ENCODE results near the gene ZCCHC9. TPM values are rescaled to one million over a fixed set of nuclear protein-coding genes. Genes with fewer than 3 reads are reported as not detected.
"Not testable (repeated sequence)": the region's sequence is repeated elsewhere in the genome, so short reads cannot be mapped to it uniquely, and the experiment has no call there.

The ZCCHC9 gene
- total and polyA plus RNA-seq, 2 of the 4 experiments (the other 2 are of a cell fraction) = 20.4 to 24.6 TPM

DNA sequence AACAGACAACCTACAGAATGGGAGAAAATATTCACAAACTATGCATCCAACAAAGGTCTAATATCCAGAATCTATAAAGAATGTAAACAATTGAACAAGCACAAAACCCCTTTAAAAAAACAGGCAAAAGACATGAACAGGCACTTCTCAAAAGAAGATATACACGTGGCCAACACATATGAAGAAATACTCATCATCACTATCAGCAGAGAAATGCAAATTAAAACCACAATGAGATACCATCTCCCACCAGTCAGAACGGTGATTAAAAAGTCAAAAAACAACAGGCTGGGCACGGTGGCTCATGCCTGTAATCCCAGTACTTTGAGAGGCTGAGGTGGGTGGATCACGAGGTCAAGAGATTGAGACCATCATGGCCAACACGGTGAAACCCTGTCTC lies 7.4 kb upstream of the ZCCHC9 start:
- H2BK15ac ChIP-seq (ENCODE audit: low read depth, low read length); H2AK5ac ChIP-seq (ENCODE audit: low read depth, low read length); H3K4me3 ChIP-seq (ENCODE audit: insufficient read depth, low read depth, low read length); H2AK9ac ChIP-seq (replicated peaks; ENCODE audit: low read depth, low read length, poor library complexity); H2BK120ac ChIP-seq (ENCODE audit: low read depth, low read length); H4K91ac ChIP-seq (ENCODE audit: insufficient read depth, low read depth, low read length); H3K9me3 ChIP-seq (ENCODE audit: control insufficient read depth, insufficient read depth, low read length); POLR2A ChIA-PET (ENCODE audit: unreplicated experiment); ATAC-seq (ENCODE audit: low read depth); H4K8ac ChIP-seq (ENCODE audit: low read depth in 2 of 2, low read length in 2 of 2); H3K18ac ChIP-seq (ENCODE audit: low read depth, low read length); H3K56ac ChIP-seq (ENCODE audit: extremely low read depth, insufficient read depth, low read length); H3K4me2 ChIP-seq (ENCODE audit: low read depth, low read length); CTCF ChIA-PET; dilution Hi-C loops (cut with HindIII; ENCODE audit: low sequenced_read_pairs, unreplicated experiment); H2BK20ac ChIP-seq (ENCODE audit: low read depth, low read length); H3K27ac ChIP-seq (ENCODE audit: insufficient read depth, low read length); DNase-seq; H3K4ac ChIP-seq (ENCODE audit: low read depth, low read length); H4K5ac ChIP-seq (ENCODE audit: low read depth, low read length); H3K9me1 ChIP-seq (ENCODE audit: insufficient read depth, low read length); H3K23ac ChIP-seq (ENCODE audit: low read depth, low read length); H3K9ac ChIP-seq (ENCODE audit: low read depth, low read length); H3K14ac ChIP-seq (replicated peaks; ENCODE audit: low read depth, low read length); H3K4me1 ChIP-seq (ENCODE audit: control insufficient read depth, insufficient read depth, low read length); H2BK5ac ChIP-seq (ENCODE audit: low read depth, low read length, poor library complexity, severe bottlenecking); H3K27me3 ChIP-seq (ENCODE audit: control insufficient read depth, insufficient read depth, low read length); H2AFZ ChIP-seq (replicated peaks; ENCODE audit: low read length, poor library complexity); H3K36me3 ChIP-seq (ENCODE audit: control insufficient read depth, insufficient read depth, low read length); BruUV-seq (replicated peaks): not testable (repeated sequence)
- peaks cover 13% of the 10 kb centered on the region; the same call in 1 of the 2 replicates for H4K20me1 ChIP-seq (ENCODE audit: insufficient read depth, low read length)
- WGBS, 2 experiments (ENCODE audit: extremely low coverage in 2 of 2, insufficient read length in 1 of 2) = no CpG with 5 or more reads among the region's 5 CpGs
- peaks cover 18 to 40% of the 10 kb centered on the region in 2 experiments for H3K79me1 ChIP-seq (ENCODE audit: low read depth in 1 of 2, low read length in 2 of 2)
- intact Hi-C loops (cut with micrococcal nuclease) (loop anchor here (10.0 kb wide), 2 partner anchors 49 to 329 kb away; partner anchors contain the start of gene RASGRF2), in situ Hi-C loops (cut with MboI; ENCODE audit: low sequenced_read_pairs) (loop anchor here (10.0 kb wide), 1 partner anchor 609 kb away; no protein-coding TSS in a partner anchor)

All from IMR-90 (cell line).